Effector memory CD4-positive, alpha-beta T cell (primary cell): ENCODE data around the gene MAD2L1.

ENCODE experiments used
- DNase-seq, 3 donors: peaks; one replicate each; pipeline ENCODE4 v3.0.0-alpha.2; 2020
- H3K27ac ChIP-seq: 2 replicates; pipeline ENCODE4 v1.7.0; 2013; ENCODE audit warnings: mild to moderate bottlenecking, low read length, moderate library complexity; ENCODE audit not compliant: insufficient read depth, poor library complexity, severe bottlenecking
- H3K27me3 ChIP-seq: replicated peaks from 2 replicates; pipeline ENCODE4 v1.7.0; 2013; ENCODE audit warnings: mild to moderate bottlenecking, low read length; ENCODE audit not compliant: insufficient read depth, control insufficient read depth, poor library complexity, severe bottlenecking
- H3K36me3 ChIP-seq: 2 replicates; pipeline ENCODE4 v1.7.0; 2013; ENCODE audit warnings: mild to moderate bottlenecking, low read length, moderate library complexity; ENCODE audit not compliant: control insufficient read depth, insufficient read depth
- H3K4me1 ChIP-seq: 2 replicates; pipeline ENCODE4 v1.7.0; 2013; ENCODE audit warnings: low read length, mild to moderate bottlenecking; ENCODE audit not compliant: control insufficient read depth, insufficient read depth, poor library complexity, severe bottlenecking
- H3K4me3 ChIP-seq: 2 replicates; pipeline ENCODE4 v1.7.0; 2013; ENCODE audit warnings: low read length, low read depth, mild to moderate bottlenecking; ENCODE audit not compliant: insufficient read depth, poor library complexity, severe bottlenecking
- H3K9me3 ChIP-seq: 2 replicates; pipeline ENCODE4 v1.7.0; 2013; ENCODE audit warnings: mild to moderate bottlenecking, low read length, moderate library complexity; ENCODE audit not compliant: control insufficient read depth

The MAD2L1 gene

GRCh38 chr4:120043828-120044227 is 22.8 kb downstream of the MAD2L1 start:
- H3K27ac ChIP-seq, result no peak overlapping the region
- no peak overlapping the region for H3K4me3 ChIP-seq
- no peak for DNase-seq
- peaks cover 2% of the 10 kb centered on the region for H3K27me3 ChIP-seq
- H3K9me3 ChIP-seq, result no peaks in the 10 kb centered on the region
- no peaks in the 10 kb centered on the region for H3K36me3 ChIP-seq
- no peaks in the 10 kb centered on the region for H3K4me1 ChIP-seq

- Histone ChIP-seq H3K4me3 (no peak overlapping the region), H3K9me3 (no peaks in the 10 kb centered on the region), H3K27me3 (peaks cover 2% of the 10 kb centered on the region)
Measured at GRCh38 chr4:120037411-120037810, 29.2 kb downstream of the MAD2L1 start.

GRCh38 chr4:120034913-120035312 is 31.7 kb downstream of the MAD2L1 start:
- peaks cover 2% of the 10 kb centered on the region for H3K27me3 ChIP-seq
- H3K4me3 ChIP-seq, result no peak overlapping the region
- no peaks in the 10 kb centered on the region for H3K36me3 ChIP-seq
- H3K27ac ChIP-seq, result no peak overlapping the region
- no peak for DNase-seq
- H3K9me3 ChIP-seq, result no peaks in the 10 kb centered on the region
- no peaks in the 10 kb centered on the region for H3K4me1 ChIP-seq

More at GRCh38 chr4:120037411-120037810, 29.2 kb downstream of the MAD2L1 start:
- H3K27ac ChIP-seq, result no peak overlapping the region
- no peak for DNase-seq
- H3K4me1 ChIP-seq, result no peaks in the 10 kb centered on the region
- no peaks in the 10 kb centered on the region for H3K36me3 ChIP-seq

GRCh38 chr4:120026853-120027252 is 39.8 kb downstream of the MAD2L1 start:
- H3K9me3 ChIP-seq, result no peaks in the 10 kb centered on the region
- H3K27ac ChIP-seq, result no peak overlapping the region
- DNase-seq, result no peak
- H3K36me3 ChIP-seq, result no peaks in the 10 kb centered on the region
- H3K27me3 ChIP-seq, result no peaks in the 10 kb centered on the region
- H3K4me3 ChIP-seq, result no peak overlapping the region
- no peaks in the 10 kb centered on the region for H3K4me1 ChIP-seq

- no peaks in the 10 kb centered on the region for H3K27me3 ChIP-seq
- H3K4me3 ChIP-seq, result no peak overlapping the region
- H3K4me1 ChIP-seq, result no peaks in the 10 kb centered on the region
- no peak for DNase-seq
- H3K36me3 ChIP-seq, result no peaks in the 10 kb centered on the region
- H3K9me3 ChIP-seq, result no peaks in the 10 kb centered on the region
- no peak overlapping the region for H3K27ac ChIP-seq
Measured at GRCh38 chr4:120025516-120025915, 41.1 kb downstream of the MAD2L1 start.

GRCh38 chr4:120018786-120019185 is 47.9 kb downstream of the MAD2L1 start:
- Histone ChIP-seq H3K4me3 (no peak overlapping the region), H3K27ac (no peak overlapping the region), H3K4me1 (no peaks in the 10 kb centered on the region), H3K9me3 (no peaks in the 10 kb centered on the region), H3K27me3 (no peaks in the 10 kb centered on the region), H3K36me3 (no peaks in the 10 kb centered on the region)
- DNase-seq, result no peak

GRCh38 chr4:120017939-120018692 is 48.5 kb downstream of the MAD2L1 start:
- Histone ChIP-seq H3K27me3 (no peaks in the 10 kb centered on the region), H3K9me3 (no peaks in the 10 kb centered on the region), H3K27ac (no peak overlapping the region), H3K4me1 (no peaks in the 10 kb centered on the region), H3K36me3 (no peaks in the 10 kb centered on the region), H3K4me3 (no peak overlapping the region)
- no peak for DNase-seq

GRCh38 chr4:120011725-120012124 is 54.9 kb downstream of the MAD2L1 start:
- Histone ChIP-seq H3K4me1 (no peaks in the 10 kb centered on the region), H3K9me3 (no peaks in the 10 kb centered on the region), H3K4me3 (no peak overlapping the region), H3K27ac (no peak overlapping the region), H3K36me3 (no peaks in the 10 kb centered on the region), H3K27me3 (no peaks in the 10 kb centered on the region)
- DNase-seq, result no peak

- DNase-seq, result no peak
- Histone ChIP-seq H3K27ac (no peak overlapping the region), H3K27me3 (no peaks in the 10 kb centered on the region), H3K9me3 (no peaks in the 10 kb centered on the region), H3K4me1 (no peaks in the 10 kb centered on the region), H3K4me3 (no peak overlapping the region), H3K36me3 (no peaks in the 10 kb centered on the region)
Measured at GRCh38 chr4:120010646-120011045, 56.0 kb downstream of the MAD2L1 start.

GRCh38 chr4:120009731-120010130 is 56.9 kb downstream of the MAD2L1 start:
- DNase-seq, result no peak
- Histone ChIP-seq H3K4me3 (no peak overlapping the region), H3K36me3 (no peaks in the 10 kb centered on the region), H3K27me3 (no peaks in the 10 kb centered on the region), H3K4me1 (no peaks in the 10 kb centered on the region), H3K27ac (no peak overlapping the region), H3K9me3 (no peaks in the 10 kb centered on the region)
